NCI-H2171 (cell line): ENCODE data around the gene RIN2.
"Not testable (repeated sequence)": the region's sequence is repeated elsewhere in the genome, so short reads cannot be mapped to it uniquely, and the experiment has no call there.

ENCODE experiments used
- DNase-seq: peaks from one replicate; lab custom pipeline; 2025; lab: John Stamatoyannopoulos, UW

RIN2 gene

GRCh38 chr20:19787366-19787765, 29.3 kb downstream of the RIN2 start:
- no peak for DNase-seq

GRCh38 chr20:19789009-19789408, 31.0 kb downstream of the RIN2 start:
- no peak for DNase-seq

- DNase-seq = no peak
Measured at GRCh38 chr20:19789446-19789845, 31.4 kb downstream of the RIN2 start.

DNA sequence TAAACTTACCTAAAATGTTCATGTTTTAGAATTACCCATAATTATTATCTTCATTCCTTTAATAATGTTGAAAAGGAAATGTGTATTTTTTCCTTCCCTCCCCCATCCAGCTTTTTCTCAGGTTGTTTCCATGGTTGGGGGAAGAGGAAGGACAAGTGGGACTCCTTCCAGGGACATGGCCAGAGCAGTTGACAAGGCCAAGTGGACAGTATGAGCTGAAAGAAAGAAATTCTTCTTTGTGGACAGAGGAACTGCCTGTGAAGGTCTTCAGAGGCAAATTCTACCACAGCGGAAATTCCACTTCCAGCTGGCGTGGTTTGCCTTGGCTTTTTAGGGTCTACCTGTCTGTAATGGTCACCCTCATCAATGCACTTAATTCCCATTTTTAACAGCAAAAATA, 33.8 kb downstream of the RIN2 start:
- DNase-seq = no peak

GRCh38 chr20:19793716-19794115, 35.7 kb downstream of the RIN2 start:
- no peak for DNase-seq

DNA sequence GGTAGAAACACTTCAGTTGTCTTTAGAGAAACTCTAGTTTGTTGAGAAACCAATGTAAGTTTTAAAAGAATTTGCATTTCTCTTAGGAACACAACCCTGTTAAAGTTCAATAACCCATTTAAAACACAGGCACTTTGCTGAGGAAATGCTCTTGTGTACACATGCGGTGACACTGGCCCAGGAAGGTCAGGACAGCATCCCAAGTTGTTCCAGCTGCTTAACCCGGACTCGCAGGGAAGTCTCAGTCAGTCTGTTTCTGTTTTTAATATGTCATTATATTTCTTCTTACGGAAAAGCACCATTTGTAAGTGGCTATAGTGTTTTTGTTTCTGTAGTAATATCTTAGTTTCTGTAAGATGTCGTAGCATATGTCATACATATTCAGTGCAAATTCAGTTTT, 36.9 kb downstream of the RIN2 start:
- no peak for DNase-seq

- no peak for DNase-seq
Measured at GRCh38 chr20:19799325-19799724, 41.3 kb downstream of the RIN2 start.

DNA sequence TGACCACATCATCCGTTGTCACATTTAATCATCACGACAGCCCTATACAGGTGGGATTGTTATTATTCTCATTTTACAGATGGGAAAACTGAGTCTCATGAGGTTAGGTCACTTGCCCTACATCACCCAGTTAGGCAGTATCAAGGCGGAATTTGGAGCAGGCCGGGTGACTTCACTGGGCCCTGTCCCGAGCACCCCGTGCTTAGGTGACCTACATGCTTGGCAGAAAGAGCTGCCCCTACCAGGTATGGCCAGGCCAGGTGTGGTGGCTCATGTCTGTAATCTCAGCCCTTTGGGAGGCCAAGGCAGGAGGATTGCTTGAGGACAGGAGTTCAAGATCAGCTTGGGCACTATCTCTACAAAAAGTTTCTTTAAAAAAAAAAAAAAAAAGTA, 44.0 kb downstream of the RIN2 start:
- no peak for DNase-seq

GRCh38 chr20:19802492-19803158, 44.6 kb downstream of the RIN2 start:
- peak; percentile 40 for DNase-seq

GRCh38 chr20:19806276-19806675, 48.2 kb downstream of the RIN2 start:
- not testable (repeated sequence) for DNase-seq

GRCh38 chr20:19806806-19807190, 48.7 kb downstream of the RIN2 start:
- no peak for DNase-seq

DNA sequence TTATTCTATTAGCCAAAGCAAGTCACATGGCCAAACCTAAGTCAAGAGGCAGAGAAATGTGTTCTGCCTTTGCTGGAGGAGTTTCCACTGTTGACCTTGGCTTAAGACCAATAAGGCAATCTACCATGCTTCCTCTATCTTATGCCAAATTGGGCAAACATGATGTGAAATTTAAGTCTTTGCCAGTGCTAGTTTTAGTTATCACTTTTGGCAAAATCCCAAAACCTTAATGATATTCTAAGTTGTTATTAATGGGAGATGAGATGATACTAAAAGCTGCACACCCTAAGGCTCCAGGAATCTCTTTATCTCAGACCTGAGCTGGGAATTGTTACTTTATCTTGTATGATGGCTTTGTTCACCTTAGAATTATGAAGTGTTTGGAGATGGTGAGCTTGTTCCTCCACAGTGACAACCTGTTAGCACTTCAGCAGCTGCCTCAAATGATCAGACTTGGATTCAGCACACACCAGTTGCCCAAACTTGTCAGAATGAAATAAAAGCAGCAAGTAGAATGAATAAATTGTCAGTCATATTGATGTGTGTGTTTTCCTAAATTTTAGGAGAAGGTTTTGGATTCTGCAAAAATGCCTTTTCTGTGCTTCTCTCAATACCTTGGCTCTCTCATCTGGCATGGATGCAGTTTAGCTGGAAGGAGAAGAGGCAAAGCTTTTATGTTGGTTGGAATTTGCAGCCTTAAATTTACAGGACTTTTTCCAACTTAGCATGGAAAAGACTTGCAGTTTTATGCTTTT, 49.3 kb downstream of the RIN2 start:
- DNase-seq = peak; percentile 83
